ENCODE measurements around the gene FAAP100.

FAAP100 gene

DNA sequence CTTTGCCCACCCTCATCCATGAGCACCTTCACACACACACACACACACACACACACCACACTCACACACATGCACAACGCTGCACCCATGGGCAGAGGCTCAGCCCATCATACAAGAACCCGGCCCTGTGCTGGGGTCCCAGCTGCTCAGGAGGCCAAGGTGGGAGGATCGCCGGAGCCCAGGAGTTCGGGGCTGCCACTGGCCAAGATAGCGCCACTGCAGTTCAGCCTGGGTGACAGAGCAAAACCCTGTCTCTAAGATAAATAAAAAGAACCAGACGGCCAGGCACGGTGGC lies 27.3 kb downstream of the FAAP100 start:
- no peak for DNase-seq

DNA sequence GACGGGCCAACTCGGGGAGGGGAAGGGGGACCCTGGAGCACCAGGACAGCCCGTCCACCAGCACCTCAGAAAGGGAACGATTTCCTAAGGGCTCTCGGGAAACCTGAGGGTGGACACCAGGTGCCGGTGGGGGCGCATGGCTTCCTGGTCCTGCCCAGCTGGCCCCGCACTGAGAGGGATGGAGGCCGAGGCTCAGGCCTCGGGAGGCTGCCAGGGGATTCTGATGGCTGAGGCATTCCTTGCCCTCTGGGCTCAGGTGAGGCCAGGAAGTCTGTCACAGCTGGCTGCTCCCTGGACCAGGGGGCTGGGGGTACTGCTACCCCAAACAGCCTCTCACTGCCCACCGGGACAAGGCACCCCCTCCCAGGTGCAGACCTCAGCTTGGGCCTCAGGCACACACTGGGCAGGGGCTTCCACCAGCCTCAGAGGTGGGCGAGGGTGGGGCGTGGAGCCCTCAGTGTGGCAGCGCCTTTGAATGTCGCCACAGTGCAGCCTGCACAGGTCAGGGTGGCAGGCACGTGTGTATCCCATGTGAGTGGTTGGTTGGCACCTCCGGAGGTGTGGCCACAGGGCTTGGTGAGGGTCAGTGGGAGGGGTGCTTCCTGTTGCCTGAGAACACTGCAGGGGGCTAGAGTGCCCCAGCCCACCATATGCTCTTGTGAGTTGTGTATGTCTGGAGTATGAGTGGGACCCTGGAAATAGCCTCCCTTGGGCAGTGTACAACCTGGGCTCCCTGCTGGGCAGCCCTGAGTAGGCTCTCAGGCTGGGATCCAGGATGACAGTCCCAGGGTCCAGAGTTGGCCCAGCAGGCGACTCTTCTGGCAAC lies 27.9 kb downstream of the FAAP100 start:
- DNase-seq: no peak

DNA sequence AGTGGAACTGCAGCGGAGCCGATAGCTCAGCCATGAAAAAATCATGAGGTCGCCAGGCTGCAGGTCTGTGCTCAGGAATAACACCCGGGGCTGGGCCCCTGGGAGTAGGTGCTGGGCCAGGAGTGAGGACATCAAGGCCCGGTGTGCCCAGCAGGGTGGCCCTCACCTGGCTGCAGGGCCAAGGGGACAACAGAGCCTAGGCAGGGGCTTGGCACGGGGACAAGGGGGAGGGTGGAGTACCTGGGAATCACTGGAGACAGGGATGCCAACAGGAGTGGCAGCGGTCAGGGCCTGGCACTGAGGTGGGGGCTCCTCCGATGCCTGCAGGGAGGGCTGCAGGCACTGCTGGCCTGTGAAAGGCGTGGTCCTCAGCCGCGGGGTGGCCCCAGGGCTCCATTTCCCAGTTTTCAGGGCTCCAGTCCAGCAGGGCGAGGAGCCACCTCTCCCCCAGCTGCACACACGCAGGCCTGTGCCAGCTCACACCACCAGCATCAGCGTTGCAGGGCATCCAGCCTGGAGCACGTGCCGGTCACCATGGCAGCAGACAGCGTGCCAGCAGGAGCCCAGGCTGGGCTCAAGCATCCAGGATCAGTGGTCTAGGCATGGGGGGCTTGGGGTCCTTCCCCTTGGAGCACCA lies 28.6 kb downstream of the FAAP100 start:
- peak; percentile 38 for DNase-seq

DNA sequence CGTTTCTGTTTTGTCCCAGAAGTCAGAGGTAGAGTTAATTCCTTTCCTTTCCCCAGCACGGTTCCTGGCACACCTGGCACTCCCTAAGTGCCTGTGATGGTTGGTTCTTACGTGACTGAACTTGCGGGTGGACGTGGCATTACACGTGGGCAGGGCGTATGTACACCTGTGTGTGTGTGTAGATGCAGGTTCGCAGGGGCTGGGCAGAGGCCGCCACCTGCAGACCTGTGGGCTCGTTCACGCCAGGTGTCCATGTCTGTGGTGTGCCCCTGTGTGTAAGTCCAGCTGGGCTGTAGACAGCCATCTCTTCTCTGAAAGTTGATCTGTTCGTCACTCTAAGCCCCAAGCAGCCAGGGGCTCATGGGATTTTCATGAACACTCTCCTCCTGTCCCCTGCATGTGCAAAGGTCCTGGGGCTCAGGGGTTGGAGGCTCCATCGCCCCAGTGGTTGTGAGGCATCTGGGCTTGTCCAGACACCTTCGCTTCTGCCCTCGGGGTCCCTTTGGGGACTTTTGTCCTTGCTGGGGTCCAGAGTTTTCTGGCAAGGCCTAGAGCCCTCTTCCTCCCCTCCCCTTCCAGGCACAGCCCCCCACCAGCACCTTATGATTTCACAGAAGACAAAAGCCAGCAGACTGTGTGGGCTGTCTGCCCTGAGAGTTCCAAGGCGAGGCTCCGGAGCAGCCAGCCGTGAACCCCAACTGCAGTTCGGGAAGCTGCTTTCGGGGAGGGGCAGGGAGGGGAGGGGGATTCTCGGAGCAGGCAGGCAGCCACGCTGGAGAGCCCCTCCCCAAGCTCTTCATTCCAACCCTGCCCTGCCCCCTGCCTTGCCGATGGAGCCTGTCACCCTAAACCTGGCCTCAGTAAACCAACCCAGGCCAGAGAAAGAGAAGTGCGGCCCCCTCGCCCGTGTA lies 29.4 kb downstream of the FAAP100 start:
- peak; percentile 48 for DNase-seq

DNA sequence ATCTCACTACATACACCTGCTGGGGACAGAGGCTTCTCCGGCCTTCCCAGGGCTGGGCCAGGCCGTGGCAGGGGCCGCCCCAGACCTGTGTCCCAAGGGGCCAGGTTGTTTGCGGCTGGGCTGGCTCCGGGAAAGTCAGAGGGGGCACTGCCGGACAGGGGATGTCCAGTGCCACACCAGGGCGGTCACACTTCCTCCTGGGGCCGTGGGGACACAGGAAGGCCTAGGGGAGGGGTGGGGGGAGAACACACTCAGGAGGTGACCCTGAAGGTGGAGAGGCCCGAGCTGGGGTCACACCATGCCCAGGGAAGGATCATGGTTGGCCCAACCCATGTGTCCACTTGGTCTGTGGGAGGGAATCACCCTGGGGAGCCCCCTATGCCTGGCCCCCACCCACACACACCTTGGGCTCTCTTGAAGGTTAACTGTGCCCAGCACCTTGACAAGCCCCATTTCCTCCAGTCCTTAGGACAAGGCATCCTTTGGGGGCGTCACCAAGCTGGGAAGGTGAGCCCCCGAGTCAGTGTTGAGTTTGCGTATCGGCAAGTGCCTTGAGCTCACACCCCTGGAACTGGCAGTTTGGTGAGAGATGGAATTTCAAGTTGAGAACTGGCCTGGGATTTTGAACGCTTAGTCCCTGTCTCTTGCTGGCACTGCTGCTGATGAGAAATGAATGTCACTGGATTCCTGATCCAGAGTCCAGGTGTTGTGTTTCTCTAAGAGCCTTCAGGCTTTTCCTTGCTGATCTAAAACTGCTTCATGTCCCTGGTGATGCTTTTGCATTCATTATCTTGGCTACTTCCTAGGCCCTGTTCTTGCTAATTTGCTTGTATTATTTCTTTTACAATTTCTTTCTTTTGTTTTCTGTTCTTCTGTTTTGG lies 31.9 kb downstream of the FAAP100 start:
- DNase-seq: no peak

DNA sequence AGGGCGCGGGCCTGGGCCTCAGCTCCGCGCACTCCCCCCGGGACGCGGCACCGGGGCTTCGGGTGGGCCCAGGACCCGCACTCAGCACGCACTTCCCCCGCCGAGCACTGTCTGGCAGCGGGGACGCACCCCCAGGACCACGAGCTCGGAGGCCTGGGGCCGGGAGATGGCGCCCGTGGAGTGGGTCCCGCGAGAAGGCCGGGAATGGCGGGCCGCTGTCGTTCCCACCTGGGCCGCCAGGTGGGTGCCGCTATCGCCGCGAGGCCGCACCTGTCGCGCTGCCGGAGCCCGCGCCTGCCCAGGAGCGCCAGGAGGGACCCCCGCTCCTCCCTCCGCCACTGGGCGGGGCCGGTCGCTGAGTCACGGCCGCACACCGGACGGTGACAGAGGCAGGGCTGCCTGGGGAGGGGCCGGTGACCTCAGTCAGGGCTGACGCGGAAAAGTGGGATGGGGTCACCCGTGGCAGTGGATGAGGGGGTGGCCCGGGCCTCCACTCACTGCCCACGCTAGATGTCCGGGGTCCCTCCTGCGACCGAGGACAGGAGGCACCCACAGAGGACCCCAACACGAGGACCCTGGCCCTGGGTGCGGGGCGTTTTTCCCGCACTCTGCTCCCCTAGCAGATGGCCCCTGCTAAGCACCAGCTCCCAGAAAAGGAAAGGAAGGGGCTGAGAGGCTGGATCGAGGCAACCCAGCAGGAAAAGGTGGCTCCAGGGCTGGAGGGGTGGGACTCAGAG lies 32.7 kb downstream of the FAAP100 start:
- peak; percentile 44 for DNase-seq

DNA sequence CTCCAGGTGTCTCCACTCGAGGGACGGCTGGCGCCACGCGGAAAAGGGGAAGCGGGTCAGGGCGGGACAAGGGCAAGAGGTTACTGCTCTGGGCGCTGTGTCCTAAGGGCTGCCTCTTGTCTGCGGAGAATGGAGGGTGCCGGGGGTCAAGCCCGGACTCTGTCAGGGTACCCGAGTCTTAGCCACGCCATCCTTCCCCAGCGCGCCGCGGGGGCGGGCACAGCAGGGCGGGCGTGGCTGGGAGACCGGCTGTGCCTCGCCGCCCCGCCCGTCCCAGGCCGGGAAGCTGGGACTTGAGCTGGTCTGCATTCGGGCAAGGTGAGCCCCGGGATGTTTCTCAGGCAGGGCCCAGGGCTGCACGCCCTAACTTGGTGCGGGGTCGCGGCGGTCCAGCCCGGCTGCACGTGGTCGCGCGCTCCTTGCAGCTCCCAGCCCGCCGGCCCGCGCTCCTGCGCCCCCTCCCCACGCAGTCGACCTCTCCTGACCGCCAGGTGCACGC lies 33.3 kb downstream of the FAAP100 start:
- DNase-seq: peak; percentile 45

DNA sequence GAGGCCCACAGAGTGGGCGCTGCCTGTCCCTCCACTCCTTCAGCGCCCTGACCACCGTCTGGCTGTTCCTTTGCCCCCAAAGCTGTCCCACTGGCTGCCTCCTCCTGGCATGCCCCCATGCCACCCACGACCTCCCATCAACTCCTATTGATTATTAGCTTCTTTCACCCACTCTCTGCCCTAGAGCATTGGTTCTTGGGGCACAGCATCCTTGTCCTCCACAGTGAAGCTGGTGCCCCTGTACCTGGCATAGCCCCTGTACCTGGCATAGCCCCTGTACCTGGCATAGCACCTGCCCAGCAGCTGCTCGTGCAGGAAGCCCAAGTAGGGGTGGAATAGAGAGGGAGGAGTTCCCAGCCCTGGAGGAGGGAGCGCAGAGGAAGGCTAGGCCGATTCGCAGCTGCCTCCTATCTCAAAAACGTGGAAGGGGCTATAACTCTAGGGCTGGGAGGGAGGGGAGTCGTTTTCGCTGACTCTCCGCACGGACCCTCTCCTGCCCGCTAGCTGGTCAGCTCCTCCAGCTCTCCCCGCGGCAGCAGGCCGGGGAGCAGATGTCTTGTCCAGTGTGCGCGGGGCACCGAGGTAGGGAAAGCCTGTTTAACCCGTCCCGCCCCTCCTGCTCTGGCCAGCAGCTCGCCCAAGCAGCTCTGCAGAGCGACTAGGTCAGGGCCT lies 33.9 kb downstream of the FAAP100 start:
- DNase-seq: no peak

DNA sequence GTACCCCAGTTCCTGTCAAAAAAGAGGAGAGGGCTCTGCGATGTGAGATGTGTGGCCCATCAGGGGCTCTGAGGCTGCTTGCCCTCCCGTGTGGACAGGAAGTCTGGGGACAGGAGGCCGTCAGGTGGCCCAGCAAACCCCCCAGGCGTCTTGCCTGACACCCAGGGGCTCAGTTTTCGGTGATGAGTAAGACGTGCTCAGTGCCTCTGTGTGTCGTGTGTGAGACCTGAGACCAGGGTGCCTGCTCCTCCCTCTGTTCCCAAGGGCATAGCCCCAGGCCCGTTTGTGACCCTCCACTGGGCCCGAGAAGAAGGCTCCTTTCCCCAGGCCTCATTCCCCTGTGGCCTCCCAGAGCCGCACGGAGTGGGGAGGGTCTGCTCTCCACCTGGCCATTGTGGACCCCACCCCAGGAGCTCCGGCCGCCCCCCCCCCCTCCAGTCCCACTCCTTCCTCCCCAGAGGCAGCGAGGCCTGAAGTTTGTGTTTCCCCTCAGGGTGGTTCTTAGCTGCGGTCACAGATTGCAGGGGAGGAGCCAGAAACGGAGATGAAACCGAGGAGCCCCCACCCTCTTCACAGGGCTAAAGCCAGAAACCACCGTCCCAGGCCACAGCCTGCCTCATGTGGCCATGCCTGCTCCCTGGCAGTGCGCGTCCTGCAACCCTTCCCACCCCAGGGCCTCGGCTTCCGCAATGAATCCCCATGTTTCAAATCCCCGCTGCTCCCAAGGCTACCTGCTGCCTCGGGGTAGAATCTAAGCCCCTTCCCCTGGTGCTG lies 34.6 kb downstream of the FAAP100 start:
- peak; percentile 56 for DNase-seq

DNA sequence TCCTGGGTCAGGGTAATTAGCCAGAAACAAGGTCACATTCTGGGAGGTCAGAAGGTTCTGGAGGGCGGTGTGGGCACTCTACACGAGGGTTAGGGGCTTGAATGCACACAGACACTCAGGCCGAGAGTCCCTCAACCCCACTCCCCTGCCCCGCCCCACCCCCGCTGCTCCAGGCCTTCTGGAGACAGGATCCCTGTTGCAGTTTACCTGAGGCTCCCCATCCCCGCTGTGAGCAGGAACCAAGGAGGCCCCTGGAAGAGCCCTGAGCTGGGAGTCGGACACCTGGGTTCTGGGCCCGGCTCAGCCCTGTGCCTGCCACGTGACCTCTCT lies 35.2 kb downstream of the FAAP100 start:
- no peak for DNase-seq

DNA sequence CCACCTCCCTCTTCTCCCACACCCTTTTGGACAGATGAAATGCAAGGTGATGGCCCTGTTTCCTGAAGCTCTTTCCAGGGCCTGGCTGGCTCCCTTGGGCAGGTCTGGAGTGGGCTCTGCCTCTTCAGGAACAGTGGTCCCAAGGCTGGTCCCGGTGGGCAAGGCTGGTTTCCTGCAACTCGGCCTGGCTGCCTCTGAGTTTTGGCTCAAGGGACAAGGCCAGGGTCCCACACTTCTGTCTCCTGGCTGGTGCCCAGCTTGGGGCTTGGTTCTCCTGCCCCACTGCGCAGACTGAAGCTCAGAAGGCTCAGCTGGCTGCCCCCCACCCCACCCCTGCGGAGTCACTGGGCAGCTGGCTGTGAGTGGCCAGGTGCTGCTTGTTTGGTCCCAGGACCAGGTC lies 35.7 kb downstream of the FAAP100 start:
- DNase-seq: no peak

DNA sequence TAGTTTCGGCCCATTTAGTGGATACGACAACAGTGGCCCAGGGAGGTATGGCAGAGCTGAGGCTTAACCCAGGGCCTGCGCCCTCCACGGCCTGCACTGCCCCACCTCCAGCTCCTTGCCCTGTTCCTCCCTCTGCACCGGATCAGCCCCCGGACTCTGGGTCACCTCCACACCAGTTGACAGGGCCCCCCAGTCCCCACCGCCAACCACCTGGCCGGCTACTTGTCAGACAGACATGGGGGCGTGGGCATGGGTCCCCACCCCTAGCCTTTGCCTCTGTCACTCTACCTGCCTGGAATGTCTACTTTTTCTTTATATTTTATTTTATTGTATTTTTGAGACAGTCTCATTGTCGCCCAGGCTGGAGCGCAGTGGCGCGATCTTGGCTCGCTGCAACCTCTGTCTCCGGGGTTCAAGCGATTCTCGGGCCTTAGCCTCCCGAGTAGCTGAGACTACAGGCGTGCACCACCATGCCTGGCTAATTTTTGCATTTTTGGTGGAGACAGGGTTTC lies 36.6 kb downstream of the FAAP100 start:
- DNase-seq: no peak

DNA sequence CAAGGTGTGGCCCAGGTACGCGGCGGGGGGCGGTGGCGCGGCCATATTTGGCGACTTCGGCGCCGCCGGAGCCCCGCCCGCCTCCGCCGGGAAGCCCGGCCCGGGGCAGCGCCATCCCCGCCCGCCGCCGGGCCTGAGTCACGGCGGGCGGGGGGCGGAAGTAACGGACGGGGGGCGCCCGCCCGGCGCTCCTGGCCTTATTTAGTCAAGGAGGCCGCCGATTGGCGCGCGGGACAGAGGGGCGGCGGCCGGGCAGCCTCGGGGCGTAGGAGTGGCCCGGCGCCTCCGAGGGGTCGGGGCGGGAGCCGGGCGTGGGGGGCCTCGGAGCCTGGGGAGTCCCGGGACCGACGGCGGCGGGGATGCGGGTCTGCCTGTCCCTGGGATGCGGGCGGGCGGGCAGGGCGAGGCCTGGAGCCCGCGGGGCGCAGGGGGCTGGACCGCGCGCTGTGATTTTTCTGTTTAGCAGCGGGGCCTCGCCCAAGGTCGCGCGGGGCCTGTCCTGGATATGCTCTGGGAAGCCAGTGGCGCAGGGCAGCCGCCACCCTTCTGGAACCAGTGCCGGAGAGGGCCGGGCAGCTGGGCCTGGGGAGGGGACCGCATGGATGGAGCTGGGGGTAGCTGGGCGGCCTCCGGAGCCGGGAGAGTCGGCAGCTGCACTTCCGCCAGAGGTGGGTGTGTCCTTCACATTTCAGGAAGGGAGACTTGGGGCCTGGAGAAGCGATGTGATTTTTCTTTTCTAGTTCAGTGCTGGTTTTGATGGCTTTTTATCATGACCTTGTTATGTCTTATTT lies 37.2 kb downstream of the FAAP100 start:
- DNase-seq: peak; percentile 95

DNA sequence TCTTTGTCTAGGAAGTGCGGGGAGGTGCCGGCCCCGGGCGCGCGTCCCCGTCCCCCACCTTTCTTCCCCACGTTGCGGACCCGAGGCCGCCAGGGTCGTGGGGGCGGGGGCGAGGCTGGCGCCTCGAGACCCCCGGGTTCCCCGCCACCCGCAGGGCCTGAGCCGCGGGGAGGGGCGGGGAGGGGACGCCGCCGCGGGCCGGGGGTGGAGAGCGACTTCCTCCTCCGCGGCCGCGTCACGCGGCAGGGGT lies 37.7 kb downstream of the FAAP100 start:
- DNase-seq: no peak

DNA sequence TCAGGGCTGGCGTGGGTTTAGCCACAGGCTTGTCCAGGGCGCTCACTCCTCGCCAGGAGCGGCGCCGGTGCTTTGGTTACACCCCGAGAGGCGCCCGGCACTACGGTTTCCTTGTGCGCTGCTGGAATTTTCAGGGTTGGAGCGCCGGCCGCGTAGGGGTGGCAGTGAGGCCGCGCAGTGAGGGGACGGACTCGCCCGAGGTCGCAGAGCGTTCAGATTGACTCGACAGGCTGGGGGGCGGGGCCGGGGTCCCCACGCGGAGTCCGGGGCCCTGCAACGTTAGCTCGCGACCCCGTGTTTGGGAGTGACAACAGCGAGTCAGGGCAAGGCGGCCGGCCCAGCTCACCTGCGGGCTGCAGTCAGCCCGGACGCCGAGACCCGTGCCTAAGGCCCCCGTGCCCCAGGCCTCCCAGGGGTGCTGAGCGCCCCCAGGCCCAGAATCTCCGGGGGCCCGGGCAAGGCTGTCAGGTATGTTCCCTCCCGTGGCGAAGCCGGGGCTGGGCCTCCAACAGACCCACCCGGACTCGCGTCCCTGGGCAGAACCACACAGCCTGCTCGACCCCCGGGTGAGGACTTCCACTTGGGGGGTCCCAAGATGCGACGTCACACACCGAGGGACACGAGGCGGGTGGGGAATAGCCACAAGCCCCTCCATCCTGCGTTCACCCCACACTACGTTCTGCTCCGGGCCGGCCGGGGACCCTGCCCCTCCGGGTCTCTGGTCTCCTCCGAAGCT lies 38.2 kb downstream of the FAAP100 start:
- DNase-seq: peak; percentile 82

DNA sequence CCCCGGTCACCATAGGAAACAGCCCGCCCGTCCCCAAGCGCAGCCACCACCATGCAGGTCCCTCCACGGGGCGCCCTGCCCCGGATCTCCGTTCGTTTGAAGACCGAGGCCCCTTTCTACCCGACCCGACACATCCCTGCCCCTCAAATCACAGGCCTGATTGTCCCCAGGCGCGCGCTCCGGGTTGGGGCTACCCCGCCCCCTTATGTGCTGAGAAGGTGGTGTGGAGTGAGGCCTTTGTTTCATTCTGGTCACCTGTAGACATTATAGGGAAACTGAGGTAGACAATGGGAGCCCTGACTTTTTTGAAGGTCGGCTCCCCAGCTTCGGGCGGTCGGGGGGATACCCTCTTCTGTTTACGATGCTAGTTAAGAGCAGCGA lies 38.8 kb downstream of the FAAP100 start:
- peak; percentile 78 for DNase-seq

DNA sequence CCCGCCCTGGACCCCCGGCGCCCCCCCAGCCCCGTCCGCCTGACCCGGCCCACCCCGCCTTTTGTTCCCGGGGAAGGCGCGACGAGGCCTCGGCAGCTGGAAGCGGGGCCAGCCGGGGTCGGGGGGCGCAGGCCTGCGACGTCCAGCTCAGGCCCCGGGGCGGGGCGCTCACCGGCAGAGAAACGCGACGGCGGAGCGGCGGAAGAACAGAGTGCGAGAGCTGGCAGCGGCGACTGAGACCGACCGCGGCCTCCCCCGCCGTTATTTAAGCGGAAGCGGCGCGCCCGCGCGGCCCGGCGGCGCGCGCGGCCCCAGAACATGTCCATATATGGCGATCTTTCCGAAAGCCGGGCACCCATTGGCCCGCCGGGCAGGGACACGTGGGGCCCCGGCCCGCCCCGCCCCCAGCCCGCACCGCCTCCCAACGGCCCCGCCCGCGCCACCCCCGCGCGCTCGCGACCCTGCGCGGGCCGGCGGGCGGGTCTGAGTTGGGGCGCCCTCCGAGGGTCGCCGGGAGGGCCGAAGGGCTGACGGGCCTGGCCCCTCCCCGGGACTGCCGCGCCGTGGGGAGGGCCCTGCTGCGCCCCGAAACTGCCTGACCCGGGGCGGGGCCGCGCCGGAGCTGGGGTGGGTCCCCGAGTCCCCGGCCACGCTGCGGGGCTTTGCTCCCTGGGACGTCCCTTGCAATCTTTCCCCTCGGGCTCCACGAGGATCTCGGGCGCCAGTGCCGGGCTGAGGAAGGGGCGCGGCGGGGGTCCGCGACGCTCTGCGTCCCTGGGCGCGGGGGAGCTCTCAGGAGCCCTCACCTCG lies 39.4 kb downstream of the FAAP100 start, which contains the start of gene ACTG1:
Gene ACTG1 (minus strand): TSS at position 238 of the 810 bp plus-strand sequence. CDS start 445 bp downstream, outside the sequence.
- DNase-seq: peak; percentile 94
